Right cardiac atrium (tissue), 5 donors: Measurements from ENCODE around the gene SLC46A1. TPM values are rescaled to one million over a fixed set of nuclear protein-coding genes. Genes with fewer than 3 reads are reported as not detected.

Experiments used
- ATAC-seq, 2 donors: fragments of 200-7000 bp; cut with Tn5 transposase; one replicate each; pipeline versions ENCODE4 v1.8.0 to v1.9.1; 2020; ENCODE audit warnings: moderate library complexity in 2 of 2, mild to moderate bottlenecking in 1 of 2
- DNase-seq, 3 donors: peaks; one replicate each; pipeline ENCODE4 v3.0.0-alpha.2; 2020
- H3K27ac ChIP-seq: one replicate; pipeline ENCODE4 v1.5.1; 2013; ENCODE audit warnings: mild to moderate bottlenecking, low read length, control low read depth, moderate library complexity
- H3K27me3 ChIP-seq: one replicate; pipeline ENCODE4 v1.6.1; 2013; ENCODE audit not compliant: control insufficient read depth, insufficient read depth
- H3K4me1 ChIP-seq: one replicate; pipeline ENCODE4 v1.6.1; 2013; ENCODE audit warnings: low read length; ENCODE audit not compliant: control insufficient read depth, insufficient read depth
- H3K4me3 ChIP-seq: one replicate; pipeline ENCODE4 v1.5.1; 2013; ENCODE audit warnings: low read length, control low read depth
- H3K9me3 ChIP-seq: one replicate; pipeline ENCODE4 v1.6.1; 2013; ENCODE audit warnings: low read length; ENCODE audit not compliant: control insufficient read depth
- WGBS: extraction: QIAGEN DNeasy Blood & Tissue Kit; methylation state at CpG from one replicate; pipeline ENCODE4 v1.1.7; 2013; 5-methylcytosine and 5-hydroxymethylcytosine counted together
- intact Hi-C, 4 donors: fragments of 100-400 bp; cut with DNase I; formaldehyde crosslinking; loops; one replicate each; pipeline versions ENCODE4 v1.11.0 to v1.14.0; 2022 to 2023
- microRNA-seq, 2 donors: library from miRNA; unstranded; fragments of <30 nt; microRNA quantifications; one replicate each; pipeline ENCODE4 v1.2.0, GENCODE V29; 2020 to 2021
- polyA plus RNA-seq: library from polyadenylated mRNA; stranded (reverse); fragments of 200-250 nt; gene quantifications from one replicate; pipeline ENCODE4 v1.2.3, GENCODE V29; 2013
- total RNA-seq, 4 donors: library from RNA; stranded (reverse); fragmentation: NEBNext Ultra II Directional; extraction: Animal tissue kit (Norgen Biotek cat#: 25700); gene quantifications; one replicate each; pipeline ENCODE4 v1.2.1, GENCODE V29; 2021
- donor health status: healthy with polysubstance abuse.
- donor health status: DM: no; HTN: yes; CAD: no.
- donor health status: DM: no; HTN: no; CAD: no.
- donor health status: DM: no; HTN: yes; CAD: no; lungs with severe emphysema.
- donor health status: DM: yes; HTN: yes; CAD: no.

The SLC46A1 gene
- total and polyA plus RNA-seq, 5 donors, result 3.0 to 9.2 (median 7.0) TPM

- Histone ChIP-seq H3K4me1 (peaks cover 2% of the 10 kb centered on the region), H3K9me3 (no peaks in the 10 kb centered on the region), H3K27ac (peak overlapping the region; percentile 14), H3K27me3 (no peaks in the 10 kb centered on the region), H3K4me3 (no peak overlapping the region)
- intact Hi-C loops, result no loop called here
- WGBS, result 71% methylated on average over 8 of the region's 8 CpGs
- ATAC-seq (peak; percentile 14 to 18), DNase-seq (no peak)
Measured at GRCh38 chr17:28347261-28347891, 58.6 kb downstream of the SLC46A1 start.

GRCh38 chr17:28346746-28347246 lies 59.2 kb downstream of the SLC46A1 start:
- Histone ChIP-seq H3K27ac (no peak overlapping the region), H3K9me3 (no peaks in the 10 kb centered on the region), H3K4me1 (peaks cover 2% of the 10 kb centered on the region), H3K27me3 (no peaks in the 10 kb centered on the region), H3K4me3 (no peak overlapping the region)
- ATAC-seq (peak; percentile 34 to 44), DNase-seq (peak in 1 of 3 donors; percentile 70)
- WGBS, result 53% methylated on average over 7 of the region's 7 CpGs
- intact Hi-C loops, result no loop called here

GRCh38 chr17:28346199-28346580 lies 59.8 kb downstream of the SLC46A1 start:
- no peak overlapping the region for H3K4me3 ChIP-seq
- no peaks in the 10 kb centered on the region for H3K9me3 ChIP-seq
- peaks cover 2% of the 10 kb centered on the region for H3K4me1 ChIP-seq
- no peak for DNase-seq
- intact Hi-C loops, result no loop called here
- 70% methylated on average over 2 of the region's 2 CpGs for WGBS
- H3K27ac ChIP-seq, result no peak overlapping the region
- no peak for ATAC-seq
- no peaks in the 10 kb centered on the region for H3K27me3 ChIP-seq

- peaks cover 2% of the 10 kb centered on the region for H3K4me1 ChIP-seq
- ATAC-seq (peak; percentile 9 to 49), DNase-seq (peak in 1 of 3 donors; percentile 58)
- no peaks in the 10 kb centered on the region for H3K27me3 ChIP-seq
- no peak overlapping the region for H3K4me3 ChIP-seq
- intact Hi-C loops, result no loop called here
- peak overlapping the region; percentile 5 for H3K27ac ChIP-seq
- WGBS, result 50% methylated on average over 13 of the region's 13 CpGs
- no peaks in the 10 kb centered on the region for H3K9me3 ChIP-seq
Measured at GRCh38 chr17:28345419-28346198, 60.4 kb downstream of the SLC46A1 start.

Small RNAs within 50 kb of the gene (microRNA-seq; reads per million reads assigned to microRNA genes)
- gene MIR4723, result 0 to 0.84 reads per million in 2 donors

Other genes starting within 250 kb of the SLC46A1 start
- gene TMEM97, start 87.0 kb downstream of the SLC46A1 start, total RNA-seq, result 1 to 10 TPM; 5.5 to 6.7 (median 6.0) TPM
- 3.9 TPM for gene TMEM97, start 87.0 kb downstream of the SLC46A1 start, polyA plus RNA-seq
- gene IFT20, start 70.7 kb downstream of the SLC46A1 start, total RNA-seq, result 10 to 100 TPM; 20.6 to 22.8 (median 21.3) TPM
- gene IFT20, start 70.7 kb downstream of the SLC46A1 start, polyA plus RNA-seq, result 27.0 TPM
- 10 to 100 TPM; 33.3 to 72.3 (median 34.7) TPM for gene TNFAIP1, start 70.5 kb downstream of the SLC46A1 start, total RNA-seq
- gene TNFAIP1, start 70.5 kb downstream of the SLC46A1 start, polyA plus RNA-seq, result 20.1 TPM
- gene POLDIP2, start 48.7 kb downstream of the SLC46A1 start, total RNA-seq, result 10 to 100 TPM; 97.1 to 99.8 (median 98.6) TPM
- gene POLDIP2, start 48.7 kb downstream of the SLC46A1 start, polyA plus RNA-seq, result 95.6 TPM
- not detected for gene SEBOX, start 41.0 kb downstream of the SLC46A1 start, total RNA-seq
- gene SEBOX, start 41.0 kb downstream of the SLC46A1 start, polyA plus RNA-seq, result not detected
- 10 to 100 TPM in 1 of 4 donors, 1 to 10 TPM in 3; 3.8 to 10.5 (median 4.1) TPM for gene VTN, start 35.9 kb downstream of the SLC46A1 start, total RNA-seq
- 3.8 TPM for gene VTN, start 35.9 kb downstream of the SLC46A1 start, polyA plus RNA-seq
- 1 to 10 TPM; 5.8 to 8.9 (median 7.1) TPM for gene SARM1, start 34.5 kb downstream of the SLC46A1 start, total RNA-seq
- gene SARM1, start 34.5 kb downstream of the SLC46A1 start, polyA plus RNA-seq, result 4.0 TPM
- not detected for gene SLC13A2, start 67.4 kb upstream of the SLC46A1 start, total RNA-seq
- gene SLC13A2, start 67.4 kb upstream of the SLC46A1 start, polyA plus RNA-seq, result not detected
- not detected for gene FOXN1, start 100.1 kb upstream of the SLC46A1 start, total RNA-seq
- gene FOXN1, start 100.1 kb upstream of the SLC46A1 start, polyA plus RNA-seq, result not detected
- gene UNC119, start 146.4 kb upstream of the SLC46A1 start, total RNA-seq, result 10 to 100 TPM; 14.0 to 28.8 (median 21.0) TPM
- 22.8 TPM for gene UNC119, start 146.4 kb upstream of the SLC46A1 start, polyA plus RNA-seq
- gene PIGS, start 165.3 kb upstream of the SLC46A1 start, total RNA-seq, result 10 to 100 TPM; 36.4 to 41.8 (median 40.7) TPM
- 16.6 TPM for gene PIGS, start 165.3 kb upstream of the SLC46A1 start, polyA plus RNA-seq
- 100 to 1,000 TPM; 191 to 390 (median 276) TPM for gene ALDOC, start 170.7 kb upstream of the SLC46A1 start, total RNA-seq
- 283 TPM for gene ALDOC, start 170.7 kb upstream of the SLC46A1 start, polyA plus RNA-seq
- gene SPAG5, start 192.8 kb upstream of the SLC46A1 start, total RNA-seq, result 1 to 10 TPM in 3 of 4 donors, under 1 TPM in 1; 0.81 to 2.7 (median 2.1) TPM
- 1.2 TPM for gene SPAG5, start 192.8 kb upstream of the SLC46A1 start, polyA plus RNA-seq
- 1 to 10 TPM; 2.9 to 4.7 (median 4.3) TPM for gene RSKR, start 208.0 kb upstream of the SLC46A1 start, total RNA-seq
- 2.9 TPM for gene RSKR, start 208.0 kb upstream of the SLC46A1 start, polyA plus RNA-seq
- 10 to 100 TPM; 70.6 to 87.3 (median 81.7) TPM for gene BLTP2, start 238.9 kb upstream of the SLC46A1 start, total RNA-seq
- 21.0 TPM for gene BLTP2, start 238.9 kb upstream of the SLC46A1 start, polyA plus RNA-seq